CD4-positive, alpha-beta T cell (primary cell): ENCODE data around the gene BRMS1. TPM values are rescaled to one million over a fixed set of nuclear protein-coding genes. Genes with fewer than 3 reads are reported as not detected.
"Not testable (repeated sequence)": the region's sequence is repeated elsewhere in the genome, so short reads cannot be mapped to it uniquely, and the experiment has no call there.

Experiments
- ATAC-seq: fragments of 200-7000 bp; cut with Tn5 transposase; one replicate; pipeline ENCODE4 v1.10.0; 2022; ENCODE audit warnings: mild to moderate bottlenecking; ENCODE audit not compliant: poor library complexity
- CTCF ChIA-PET: fragments of 350-600 bp; sonication (Branson Sonifier 250); formaldehyde crosslinking; loops from one replicate; lab custom pipeline; 2021; ENCODE audit warnings: antibody characterized with exemption, inconsistent platforms; lab: Charles Lee
- POLR2A ChIA-PET: fragments of 350-600 bp; sonication (Branson Sonifier 250); formaldehyde crosslinking; loops from one replicate; lab custom pipeline; 2021; ENCODE audit warnings: antibody characterized with exemption, inconsistent platforms; lab: Charles Lee
- DNase-seq, 14 experiments: peaks; one replicate each; pipeline ENCODE4 v3.0.0-alpha.2; 2013 to 2020; ENCODE audit warnings: mixed read lengths in 2 of 14
- H3K27ac ChIP-seq, 2 donors: one replicate each; pipeline versions ENCODE4 v1.5.1 to v1.7.0; 2013; ENCODE audit warnings: low read length in 2 of 2, low read depth in 1 of 2, mild to moderate bottlenecking in 1 of 2
- H3K27me3 ChIP-seq, 2 experiments: 1 replicate in 1 of 2; 2 replicates in 1 of 2; pipeline versions ENCODE4 v1.6.1 to v1.7.0; 2013; ENCODE audit warnings: low read length in 2 of 2, control low read depth in 1 of 2, mild to moderate bottlenecking in 1 of 2, moderate library complexity in 1 of 2; ENCODE audit not compliant: insufficient read depth in 2 of 2, control insufficient read depth in 1 of 2
- H3K36me3 ChIP-seq: one replicate; pipeline ENCODE4 v1.6.1; 2013; ENCODE audit warnings: low read length, control low read depth; ENCODE audit not compliant: insufficient read depth
- H3K4me1 ChIP-seq: one replicate; pipeline ENCODE4 v1.6.1; 2013; ENCODE audit warnings: low read length, control low read depth; ENCODE audit not compliant: insufficient read depth
- H3K4me3 ChIP-seq: one replicate; pipeline ENCODE4 v1.5.1; 2013; ENCODE audit warnings: mild to moderate bottlenecking, low read length, moderate library complexity
- H3K9me3 ChIP-seq, 2 experiments: 1 replicate in 1 of 2; 2 replicates in 1 of 2; pipeline versions ENCODE4 v1.6.1 to v1.7.0; 2013; ENCODE audit warnings: low read length in 2 of 2, mild to moderate bottlenecking in 2 of 2, control low read depth in 1 of 2, moderate library complexity in 1 of 2; ENCODE audit not compliant: control insufficient read depth in 1 of 2, insufficient read depth in 1 of 2
- H3K27ac Mint-ChIP-seq: one replicate; pipeline ENCODE4 v1.8.0; 2020; ENCODE audit warnings: mixed read lengths
- H3K27me3 Mint-ChIP-seq: one replicate; pipeline ENCODE4 v1.8.0; 2021; ENCODE audit warnings: mixed read lengths
- H3K36me3 Mint-ChIP-seq: one replicate; pipeline ENCODE4 v1.8.0; 2021; ENCODE audit warnings: low read depth, mixed read lengths
- H3K4me1 Mint-ChIP-seq: one replicate; pipeline ENCODE4 v1.8.0; 2021; ENCODE audit warnings: low read depth, mixed read lengths
- H3K4me3 Mint-ChIP-seq: one replicate; pipeline ENCODE4 v1.8.0; 2020; ENCODE audit warnings: mild to moderate bottlenecking, mixed read lengths
- H3K9me3 Mint-ChIP-seq: one replicate; pipeline ENCODE4 v1.8.0; 2020; ENCODE audit warnings: mixed read lengths
- CTCF ChIP-seq: fragments of 200-600 bp; IDR thresholded peaks from one replicate; pipeline ENCODE4 v1.8.0; 2022; ENCODE audit warnings: antibody characterized with exemption, mild to moderate bottlenecking
- intact Hi-C, 2 experiments: fragments of 100-400 bp; cut with DNase I in 1 of 2; cut with micrococcal nuclease in 1 of 2; formaldehyde crosslinking; loops; one replicate each; pipeline versions ENCODE4 v1.15.1 to v1.9.0; 2023 to 2025; cut with DNase I, micrococcal nuclease
- total RNA-seq, 174 experiments: library from RNA in 2 of 174; stranded (reverse) in 2 of 174; gene quantifications; one replicate each; pipeline ENCODE4 v1.2.3 and lab custom pipeline; 2021 to 2026

The BRMS1 gene
- total RNA-seq, 2 experiments from 2014 or later: 52.7 to 58.4 TPM

- CTCF ChIA-PET: no interaction called here
- no peak for ATAC-seq
- POLR2A ChIA-PET: no interaction called here
Measured at GRCh38 chr11:66360406-66361073, 15.6 kb upstream of the BRMS1 start.

GRCh38 chr11:66359662-66360087 is 14.8 kb upstream of the BRMS1 start:
- Histone ChIP-seq H3K27me3 (no peaks in the 10 kb centered on the region), H3K27ac (no peak overlapping the region), H3K4me1 (no peaks in the 10 kb centered on the region), H3K36me3 (peaks cover 8% of the 10 kb centered on the region), H3K9me3 (no peaks in the 10 kb centered on the region), H3K4me3 (no peak overlapping the region)
- intact Hi-C loops: no loop called here
- TF ChIP-seq CTCF: no peak
- Mint-ChIP-seq H3K9me3 (no peaks in the 10 kb centered on the region), H3K27me3 (no peaks in the 10 kb centered on the region), H3K36me3 (no peaks in the 10 kb centered on the region), H3K4me1 (no peaks in the 10 kb centered on the region), H3K4me3 (no peak overlapping the region), H3K27ac (no peak overlapping the region)
- ChIA-PET CTCF (no interaction called here), POLR2A (no interaction called here)
- no peak for DNase-seq
- no peak for ATAC-seq

More at GRCh38 chr11:66360406-66361073, 15.6 kb upstream of the BRMS1 start:
- H3K27me3 ChIP-seq: no peaks in the 10 kb centered on the region
- no peak overlapping the region for H3K27ac ChIP-seq
- Mint-ChIP-seq H3K9me3 (no peaks in the 10 kb centered on the region), H3K27ac (no peak overlapping the region), H3K4me1 (no peaks in the 10 kb centered on the region), H3K27me3 (no peaks in the 10 kb centered on the region), H3K36me3 (no peaks in the 10 kb centered on the region), H3K4me3 (no peak overlapping the region)
- H3K4me3 ChIP-seq: no peak overlapping the region
- H3K4me1 ChIP-seq: no peaks in the 10 kb centered on the region
- TF ChIP-seq CTCF: no peak
- intact Hi-C loops: no loop called here
- peaks cover 8% of the 10 kb centered on the region for H3K36me3 ChIP-seq
- H3K9me3 ChIP-seq: no peaks in the 10 kb centered on the region
- DNase-seq: no peak

GRCh38 chr11:66350560-66351235 is 5.8 kb upstream of the BRMS1 start:
- H3K9me3 ChIP-seq, intact Hi-C loops, ATAC-seq, H3K27me3 ChIP-seq, H3K27ac Mint-ChIP-seq, H3K27ac ChIP-seq, H3K36me3 ChIP-seq, H3K4me3 ChIP-seq, POLR2A ChIA-PET, H3K4me3 Mint-ChIP-seq, H3K9me3 Mint-ChIP-seq, H3K27me3 Mint-ChIP-seq, DNase-seq: not testable (repeated sequence)
- Mint-ChIP-seq H3K36me3 (peaks cover 28% of the 10 kb centered on the region), H3K4me1 (peaks cover 23% of the 10 kb centered on the region)
- H3K4me1 ChIP-seq: peaks cover 31% of the 10 kb centered on the region
- CTCF ChIA-PET: interaction anchor here (0.7 to 1.0 kb wide), 2 partner anchors 35 to 113 kb away, joined by 3 read pairs; no protein-coding TSS in a partner anchor
